NK-92 (cell line): ENCODE data around the gene ABTB2.

Experiments used
- DNase-seq: peaks from one replicate; lab custom pipeline; 2025; ENCODE audit not compliant: unreplicated experiment; lab: John Stamatoyannopoulos, UW

ABTB2 gene

GRCh38 chr11:34155057-34155756 is 202.6 kb downstream of the ABTB2 start:
- no peak for DNase-seq

GRCh38 chr11:34154059-34154875 is 203.5 kb downstream of the ABTB2 start:
- DNase-seq: no peak

GRCh38 chr11:34151916-34152845 is 205.6 kb downstream of the ABTB2 start:
- DNase-seq: no peak

DNA sequence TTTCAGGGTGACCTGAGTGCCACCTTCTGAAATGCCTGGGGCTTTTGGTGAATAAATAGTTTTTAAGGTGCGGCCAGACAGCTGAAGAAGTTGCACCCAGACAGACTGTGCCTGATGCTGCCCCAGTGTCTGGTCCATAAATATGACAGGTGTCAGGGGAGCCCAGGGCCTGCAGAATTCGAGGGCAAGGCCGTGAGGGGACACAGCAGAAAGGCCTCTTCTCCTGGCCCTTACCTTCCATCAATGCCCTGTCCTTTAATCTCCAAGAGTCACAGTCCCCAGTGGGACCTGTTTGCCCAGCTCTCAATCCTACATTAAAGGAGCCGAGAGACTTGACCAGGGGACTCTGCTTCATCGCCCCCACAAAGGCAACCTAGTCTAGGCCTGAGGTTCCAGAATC is 206.6 kb downstream of the ABTB2 start:
- DNase-seq: no peak

DNA sequence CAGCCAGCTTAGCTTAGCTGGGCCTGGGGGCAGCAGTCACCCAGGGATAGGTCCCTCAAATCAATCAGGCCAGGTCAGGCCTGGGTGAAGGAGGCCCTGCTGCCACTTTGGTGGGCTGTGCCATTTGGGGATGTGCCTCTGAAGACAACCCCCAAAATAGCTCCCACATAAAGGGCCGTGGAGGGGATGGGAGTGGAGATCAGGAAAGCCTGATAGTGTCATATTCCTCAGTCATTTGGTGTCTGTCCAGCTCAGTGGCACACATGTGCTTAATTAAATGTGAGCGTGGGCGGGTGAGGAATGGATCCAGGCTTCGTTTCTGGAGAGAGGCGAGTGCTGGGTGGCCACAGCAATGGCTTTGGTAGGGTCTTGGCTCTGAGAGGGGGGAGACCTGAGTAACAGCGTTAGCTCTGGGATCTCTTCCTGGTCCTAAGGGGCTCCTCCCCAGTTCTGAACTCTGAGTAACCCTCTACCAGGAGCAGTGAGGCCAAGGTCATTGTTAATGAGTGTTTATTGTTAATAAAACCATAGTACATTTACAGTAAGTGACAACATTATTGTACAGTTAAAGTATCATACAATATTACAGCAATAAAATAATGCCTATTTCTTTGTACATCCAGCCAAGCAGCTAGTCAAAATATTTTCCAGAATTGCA is 207.2 kb downstream of the ABTB2 start:
- no peak for DNase-seq

DNA sequence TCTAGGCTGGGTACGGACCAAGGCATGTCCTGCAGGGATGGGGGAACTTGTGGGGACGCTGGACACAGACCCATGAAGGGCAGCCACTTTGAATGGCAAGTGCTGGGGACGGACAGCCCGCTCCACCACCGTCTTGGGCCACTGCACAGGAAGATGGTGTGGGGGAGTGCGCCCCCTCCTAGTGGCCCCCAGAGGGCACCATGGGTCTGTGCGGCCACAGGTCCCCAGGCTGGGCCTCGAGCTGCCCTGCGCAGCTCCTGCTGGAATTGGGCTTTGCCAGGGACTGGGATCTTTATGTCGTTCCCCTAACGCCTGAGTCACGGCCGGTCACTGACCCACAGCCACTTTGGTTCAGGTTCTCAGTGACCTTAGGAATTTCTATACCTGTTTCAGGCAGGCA is 208.0 kb downstream of the ABTB2 start:
- no peak for DNase-seq

GRCh38 chr11:34149274-34149673 is 208.5 kb downstream of the ABTB2 start:
- no peak for DNase-seq

- no peak for DNase-seq
Observed at GRCh38 chr11:34148504-34149165, 209.2 kb downstream of the ABTB2 start.

- DNase-seq: no peak
Observed at GRCh38 chr11:34147581-34147980, 210.2 kb downstream of the ABTB2 start.

DNA sequence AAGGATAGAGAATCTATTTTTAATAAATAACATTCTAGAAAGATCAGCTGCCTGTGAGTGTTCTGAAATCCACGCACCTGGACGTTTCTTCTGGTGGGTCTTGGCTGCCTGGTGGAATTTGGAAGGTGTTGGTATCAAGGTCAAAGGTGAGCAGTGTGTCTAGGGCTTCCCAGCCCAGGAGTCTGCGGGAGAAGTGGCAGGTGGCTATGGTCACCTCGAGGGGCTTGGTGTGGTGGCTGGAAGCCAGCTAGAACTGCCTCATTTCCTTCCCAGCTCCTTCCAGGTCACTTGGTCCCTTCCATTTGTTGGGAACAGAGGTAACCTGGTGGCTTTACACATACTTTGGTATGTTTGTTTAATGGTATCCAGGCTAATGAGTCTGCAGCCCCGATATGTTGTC is 210.9 kb downstream of the ABTB2 start:
- no peak for DNase-seq

DNA sequence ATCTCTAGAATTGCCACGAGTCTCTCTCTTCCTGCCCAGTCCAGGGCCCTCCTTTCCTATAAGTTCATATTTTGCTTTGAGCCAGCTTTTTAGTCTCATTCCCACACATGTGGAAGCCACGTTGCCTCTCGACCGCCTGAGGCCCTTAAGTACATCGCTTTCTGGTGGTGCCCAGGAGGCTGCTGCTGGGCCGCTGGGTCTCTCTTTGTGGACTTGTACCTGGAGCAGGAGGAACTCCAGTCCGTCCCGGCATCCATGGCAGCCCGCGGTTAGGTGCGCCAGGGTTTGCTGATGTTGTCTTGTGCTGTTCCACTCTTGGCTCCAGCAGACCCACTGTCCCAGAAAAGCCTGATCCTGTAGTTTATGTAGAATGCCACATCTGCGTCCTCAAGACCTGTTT is 211.4 kb downstream of the ABTB2 start:
- DNase-seq: no peak

DNA sequence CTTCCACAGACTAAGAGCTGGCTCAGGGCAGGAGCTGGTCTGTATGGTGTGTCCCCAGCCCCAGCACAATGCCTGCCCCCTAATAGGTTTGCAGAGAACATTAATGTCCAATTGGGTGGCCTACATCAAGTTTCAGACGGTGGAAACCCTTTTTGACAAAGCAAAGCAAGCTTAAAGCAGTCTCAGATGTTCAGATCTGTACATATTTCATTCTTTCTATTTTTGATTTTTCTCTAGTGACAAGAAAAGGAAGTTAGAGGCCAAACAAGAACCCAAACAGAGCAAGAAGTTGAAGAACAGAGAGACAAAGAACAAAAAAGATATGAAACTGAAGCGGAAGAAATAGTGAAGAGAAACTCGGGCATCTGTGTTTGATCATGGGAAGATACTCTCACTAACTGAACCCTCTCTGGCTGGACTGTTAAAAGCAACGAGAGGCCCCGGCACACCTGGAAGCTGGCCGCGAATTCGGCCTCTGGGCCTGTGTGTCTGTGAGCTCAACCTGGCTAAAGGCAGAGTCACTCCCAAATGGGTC is 211.9 kb downstream of the ABTB2 start:
- DNase-seq: no peak

DNA sequence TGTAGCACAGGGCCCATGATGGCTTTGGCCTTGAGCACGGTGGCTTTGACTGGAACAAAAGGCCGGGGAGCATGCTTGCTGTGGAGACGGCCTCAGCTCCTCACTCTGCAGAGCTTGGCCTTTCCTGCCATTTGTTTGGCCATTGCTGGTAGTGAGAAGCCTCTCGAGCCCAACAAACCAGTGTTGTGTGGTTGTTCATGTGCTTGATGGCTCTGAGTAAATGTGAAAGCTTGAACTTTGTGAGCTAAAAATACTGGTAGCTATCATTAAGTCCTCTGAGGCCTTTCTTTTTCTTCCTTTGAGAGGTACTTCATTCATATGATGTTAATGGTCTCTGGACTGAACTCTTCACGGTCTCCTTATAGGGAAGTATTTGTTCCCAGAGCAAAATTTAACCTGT is 212.7 kb downstream of the ABTB2 start:
- no peak for DNase-seq

DNA sequence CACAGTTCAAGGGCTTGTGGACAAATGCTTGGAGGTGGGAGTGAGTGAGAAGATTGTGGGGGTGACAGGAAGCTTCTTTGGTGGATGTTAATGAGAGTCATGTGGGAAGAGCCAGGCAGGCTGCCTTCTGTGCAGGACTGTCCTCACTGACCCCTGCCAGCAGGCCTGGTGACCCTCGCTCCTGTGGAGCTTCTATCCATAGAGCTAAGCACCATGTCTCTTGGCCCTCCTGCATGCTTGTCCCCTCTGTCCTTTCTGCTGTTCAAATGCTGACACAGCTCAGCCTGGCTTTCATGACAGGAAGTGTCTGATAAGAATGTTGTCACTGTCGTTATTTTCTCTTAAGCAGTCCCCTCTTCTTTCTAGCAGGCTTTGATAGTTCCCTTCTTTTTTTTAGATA is 214.8 kb downstream of the ABTB2 start:
- DNase-seq: no peak

- no peak for DNase-seq
Observed at GRCh38 chr11:34140149-34140548, 217.7 kb downstream of the ABTB2 start.

- no peak for DNase-seq
Observed at GRCh38 chr11:34139346-34139745, 218.5 kb downstream of the ABTB2 start.

DNA sequence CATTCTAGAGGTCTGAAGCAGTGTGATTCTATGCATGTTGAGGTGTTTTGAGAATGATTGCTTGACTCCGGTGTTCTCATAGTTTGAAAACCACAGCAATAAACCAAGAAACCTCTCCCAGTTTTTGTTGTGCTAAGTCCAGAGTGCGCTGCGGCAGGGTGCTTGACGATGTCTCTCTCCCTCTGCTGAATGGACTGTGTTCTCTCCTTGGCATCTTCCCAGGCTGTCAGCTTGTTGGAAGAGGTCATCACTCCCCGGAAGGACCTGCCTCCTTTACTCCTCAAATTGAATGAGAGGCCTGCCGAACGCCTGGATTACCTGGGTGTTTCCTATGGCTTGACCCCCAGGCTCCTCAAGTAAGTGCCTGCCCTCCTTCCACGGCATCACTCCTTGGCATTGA is 221.4 kb downstream of the ABTB2 start:
- DNase-seq: no peak

GRCh38 chr11:34135439-34135838 is 222.4 kb downstream of the ABTB2 start:
- DNase-seq: no peak

GRCh38 chr11:34134765-34135164 is 223.0 kb downstream of the ABTB2 start:
- DNase-seq: no peak

DNA sequence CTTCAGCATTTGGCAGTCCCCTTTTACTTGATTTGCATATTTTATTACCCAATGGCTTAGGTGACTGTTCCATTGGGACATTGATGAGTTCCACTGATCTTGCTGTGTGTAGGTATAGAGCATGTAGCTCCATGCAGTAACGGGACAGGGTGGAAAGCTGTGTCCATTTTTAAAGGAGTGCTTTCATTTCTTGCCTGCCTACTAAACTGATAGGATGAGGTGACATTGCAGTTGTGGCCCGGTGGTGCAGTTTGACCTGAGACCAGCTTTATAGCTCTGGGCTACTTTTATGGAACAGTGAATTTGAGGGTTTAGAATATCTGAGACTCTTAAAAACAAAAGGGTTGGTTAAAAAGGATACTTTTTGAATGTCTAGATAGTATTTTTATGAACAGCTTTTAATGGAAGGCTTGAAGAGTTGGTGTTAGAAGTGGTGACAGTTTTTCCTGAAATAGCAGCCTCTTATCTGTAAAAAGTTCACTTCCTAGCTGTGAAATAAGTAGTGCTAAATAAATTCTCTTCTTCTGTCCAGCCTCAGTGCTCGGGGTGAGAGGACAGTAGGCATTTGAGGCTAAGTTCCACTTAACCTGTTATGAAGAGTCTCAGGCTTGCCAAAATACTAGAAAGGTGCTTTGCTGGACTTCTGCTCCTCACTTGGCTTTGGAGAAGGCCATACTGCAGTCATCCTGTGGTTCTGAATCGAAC is 225.4 kb downstream of the ABTB2 start:
- DNase-seq: no peak
